SK-N-SH treated with all-trans-retinoic acid at 6 μM for 48 hours (cell line): Measurements from ENCODE around the gene BCO2.

Experiments used
- CREB5 ChIP-seq: fragments of 250-450 bp; sonication (Bioruptor Pico); IDR thresholded peaks from 2 replicates; pipeline ENCODE4 v1.5.1; 2020; ENCODE audit warnings: low read depth, mild to moderate bottlenecking, moderate library complexity
- ZC3H10 ChIP-seq: fragments of 250-450 bp; sonication (Bioruptor Pico); IDR thresholded peaks from 2 replicates; pipeline ENCODE4 v1.5.1; 2021; ENCODE audit warnings: mild to moderate bottlenecking, moderate library complexity
- TF ChIP-seq, protein P1 (sequence below): fragments of 250-450 bp; sonication (Bioruptor Pico); IDR thresholded peaks from 2 replicates; pipeline ENCODE4 v1.8.0; 2021; ENCODE audit warnings: low read depth, mild to moderate bottlenecking, moderate library complexity, borderline replicate concordance

DNA sequence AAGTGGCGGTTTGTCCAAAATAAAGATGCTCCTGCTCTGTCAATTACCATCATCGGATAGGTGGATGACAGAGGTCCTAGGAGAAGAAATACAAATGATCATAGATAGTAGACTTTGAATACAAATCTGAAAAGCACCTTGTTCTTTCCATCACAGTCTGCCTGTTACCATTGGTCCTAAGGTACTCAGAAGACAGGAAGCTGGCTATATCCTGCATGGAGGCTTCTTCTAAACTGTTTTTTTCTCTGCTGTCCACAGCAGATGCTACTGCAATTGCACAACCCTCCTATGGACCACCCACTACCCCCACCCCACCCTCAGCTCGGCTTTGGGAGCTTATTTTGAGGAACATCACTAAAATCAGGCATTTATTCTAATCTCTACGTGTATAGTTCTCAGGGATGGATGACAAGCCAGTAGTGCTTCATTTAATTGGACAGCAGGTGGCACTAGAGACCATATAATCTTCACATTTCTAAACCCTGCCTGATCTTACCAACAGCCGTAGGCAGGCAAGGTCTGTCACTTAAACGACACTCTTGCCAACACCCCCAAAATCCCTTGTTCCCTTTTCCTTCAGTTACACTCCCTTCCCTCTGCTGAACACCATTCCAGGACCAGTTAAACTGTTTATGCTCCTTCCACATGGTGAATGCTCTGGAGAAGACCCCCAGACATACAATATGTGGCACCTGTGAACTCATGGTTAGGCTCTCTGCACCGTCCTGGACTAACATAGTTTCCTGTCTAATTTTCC is 44.3 kb downstream of the BCO2 start:
- TF ChIP-seq, protein P1, sequence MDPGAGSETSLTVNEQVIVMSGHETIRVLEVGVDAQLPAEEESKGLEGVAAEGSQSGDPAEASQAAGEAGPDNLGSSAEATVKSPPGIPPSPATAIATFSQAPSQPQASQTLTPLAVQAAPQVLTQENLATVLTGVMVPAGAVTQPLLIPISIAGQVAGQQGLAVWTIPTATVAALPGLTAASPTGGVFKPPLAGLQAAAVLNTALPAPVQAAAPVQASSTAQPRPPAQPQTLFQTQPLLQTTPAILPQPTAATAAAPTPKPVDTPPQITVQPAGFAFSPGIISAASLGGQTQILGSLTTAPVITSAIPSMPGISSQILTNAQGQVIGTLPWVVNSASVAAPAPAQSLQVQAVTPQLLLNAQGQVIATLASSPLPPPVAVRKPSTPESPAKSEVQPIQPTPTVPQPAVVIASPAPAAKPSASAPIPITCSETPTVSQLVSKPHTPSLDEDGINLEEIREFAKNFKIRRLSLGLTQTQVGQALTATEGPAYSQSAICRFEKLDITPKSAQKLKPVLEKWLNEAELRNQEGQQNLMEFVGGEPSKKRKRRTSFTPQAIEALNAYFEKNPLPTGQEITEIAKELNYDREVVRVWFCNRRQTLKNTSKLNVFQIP = no peak
- TF ChIP-seq CREB5 (CRISPR knock-in tag) (no peak), ZC3H10 (no peak)
